NCI-H526 (cell line): ENCODE measurements around the gene GALNTL6.

Experiments used
- DNase-seq, 2 experiments: peaks; one replicate each; lab custom pipeline; 2025; lab: John Stamatoyannopoulos, UW

GALNTL6 gene

GRCh38 chr4:171880136-171880535 is 66.9 kb downstream of the GALNTL6 start:
- no peak for DNase-seq

- no peak for DNase-seq
Observed at GRCh38 chr4:171889681-171890080, 76.5 kb downstream of the GALNTL6 start.

GRCh38 chr4:171891038-171891437 is 77.8 kb downstream of the GALNTL6 start:
- DNase-seq: no peak

- no peak for DNase-seq
Observed at GRCh38 chr4:171896426-171896825, 83.2 kb downstream of the GALNTL6 start.

- DNase-seq: no peak
Observed at GRCh38 chr4:171919314-171919713, 106.1 kb downstream of the GALNTL6 start.

GRCh38 chr4:171920901-171921300 is 107.7 kb downstream of the GALNTL6 start:
- DNase-seq: no peak

- no peak for DNase-seq
Observed at GRCh38 chr4:171924746-171925376, 111.7 kb downstream of the GALNTL6 start.

GRCh38 chr4:171928336-171928735 is 115.1 kb downstream of the GALNTL6 start:
- DNase-seq: no peak

- DNase-seq: no peak
Observed at GRCh38 chr4:171929477-171929876, 116.3 kb downstream of the GALNTL6 start.

- no peak for DNase-seq
Observed at GRCh38 chr4:171929907-171930306, 116.7 kb downstream of the GALNTL6 start.

- no peak for DNase-seq
Observed at GRCh38 chr4:171932238-171932637, 119.0 kb downstream of the GALNTL6 start.

- DNase-seq: no peak
Observed at GRCh38 chr4:171940656-171941055, 127.5 kb downstream of the GALNTL6 start.

GRCh38 chr4:171947400-171947799 is 134.2 kb downstream of the GALNTL6 start:
- no peak for DNase-seq

GRCh38 chr4:171948038-171948437 is 134.8 kb downstream of the GALNTL6 start:
- no peak for DNase-seq

- DNase-seq: no peak
Observed at GRCh38 chr4:171954650-171955049, 141.4 kb downstream of the GALNTL6 start.

GRCh38 chr4:171956678-171957077 is 143.5 kb downstream of the GALNTL6 start:
- no peak for DNase-seq

- no peak for DNase-seq
Observed at GRCh38 chr4:171962110-171962509, 148.9 kb downstream of the GALNTL6 start.

GRCh38 chr4:171966356-171966755 is 153.2 kb downstream of the GALNTL6 start:
- no peak for DNase-seq

- DNase-seq: no peak
Observed at GRCh38 chr4:171978216-171978615, 165.0 kb downstream of the GALNTL6 start.

GRCh38 chr4:171979461-171979860 is 166.3 kb downstream of the GALNTL6 start:
- DNase-seq: no peak

- no peak for DNase-seq
Observed at GRCh38 chr4:171981185-171981584, 168.0 kb downstream of the GALNTL6 start.

GRCh38 chr4:171983935-171984805 is 171.0 kb downstream of the GALNTL6 start:
- no peak for DNase-seq

- DNase-seq: no peak
Observed at GRCh38 chr4:171985129-171985528, 171.9 kb downstream of the GALNTL6 start.
